K562 (cell line): ENCODE measurements around the gene ULK1. TPM values are rescaled to one million over a fixed set of nuclear protein-coding genes. Genes with fewer than 3 reads are reported as not detected.

Experiments
- ATAC-seq: fragments of 200-7000 bp; cut with Tn5 transposase; 3 replicates; pipeline ENCODE4 v1.9.1; 2020; ENCODE audit warnings: moderate library complexity
- BruUV-seq: library from RNA; stranded (reverse); fragments of 400-500 nt; replicated peaks from 2 replicates; lab custom pipeline; 2021; lab: Mats Ljungman, UMichigan
- CTCF ChIA-PET: fragments of 300-600 bp; formaldehyde crosslinking; extraction: SDS; loops from one replicate; lab custom pipeline; 2021; ENCODE audit warnings: low intra/inter-chr PET ratio; lab: Yijun Ruan, JAX
- POLR2A ChIA-PET: fragments of 300-600, 350-650 bp; sonication (Branson Sonifier 250); formaldehyde crosslinking; extraction: SDS; loops from one replicate; lab custom pipeline; 2021; ENCODE audit warnings: antibody characterized with exemption, inconsistent platforms; lab: Yijun Ruan, JAX
- DNase-seq, 4 experiments: peaks; one replicate each; pipeline versions ENCODE4 v3.0.0 to v3.0.0-alpha.2; 2011 to 2018; ENCODE audit warnings: low spot score in 3 of 4, mixed read lengths in 3 of 4; ENCODE audit errors: extremely low read depth in 1 of 4
- FAIRE-seq: peaks from 2 replicates; lab custom pipeline; 2011; peaks lifted over from hg19 to GRCh38; lab: Jason Lieb, UNC
- H2AFZ ChIP-seq: 2 replicates; pipeline ENCODE4 v1.6.0; 2011; ENCODE audit warnings: low read depth, low read length, control low read depth, inconsistent platforms
- H3K27ac ChIP-seq: fragments of 200-600 bp; 3 replicates; pipeline ENCODE4 v1.8.0; 2011; ENCODE audit warnings: low read depth, mild to moderate bottlenecking, control low read depth, inconsistent platforms, low read length, moderate library complexity, mixed read lengths; ENCODE audit errors: extremely low read depth
- H3K27me3 ChIP-seq, 2 experiments: fragments of 300-600 bp in 1 of 2; 2 replicates in 1 of 2; 3 replicates in 1 of 2; pipeline versions ENCODE4 v1.6.0 to v1.8.0; 2011; ENCODE audit warnings: inconsistent platforms in 2 of 2, low read length in 2 of 2, mild to moderate bottlenecking in 1 of 2, mixed read lengths in 1 of 2, moderate library complexity in 1 of 2; ENCODE audit not compliant: control insufficient read depth in 2 of 2, insufficient read depth in 2 of 2
- H3K36me3 ChIP-seq: fragments of 300-600 bp; 3 replicates; pipeline ENCODE4 v1.8.0; 2011; ENCODE audit warnings: mild to moderate bottlenecking, low read length, inconsistent platforms; ENCODE audit not compliant: control insufficient read depth, insufficient read depth
- H3K4me1 ChIP-seq, 2 experiments: fragments of 200-600 bp in 1 of 2; replicated peaks in 1 of 2; 2 replicates in 1 of 2; 3 replicates in 1 of 2; pipeline versions ENCODE4 v1.5.1 to v1.8.0; 2011; ENCODE audit warnings: inconsistent platforms in 2 of 2, low read length in 2 of 2, mild to moderate bottlenecking in 1 of 2, mixed read lengths in 1 of 2, moderate library complexity in 1 of 2; ENCODE audit not compliant: control insufficient read depth in 2 of 2, insufficient read depth in 2 of 2
- H3K4me2 ChIP-seq: 2 replicates; pipeline ENCODE4 v1.6.1; 2011; ENCODE audit warnings: low read length, control low read depth, inconsistent platforms, mixed read lengths; ENCODE audit not compliant: insufficient read depth
- H3K4me3 ChIP-seq: fragments of 200-600 bp; sonication (generic), shearing (Covaris generic); 2 replicates; pipeline ENCODE4 v1.5.1; 2016; ENCODE audit warnings: control low read depth, inconsistent platforms
- H3K79me2 ChIP-seq: fragments of 200-600 bp; 3 replicates; pipeline ENCODE4 v1.8.0; 2011; ENCODE audit warnings: low read length, inconsistent platforms; ENCODE audit not compliant: control insufficient read depth, insufficient read depth
- H3K9ac ChIP-seq, 2 experiments: 2 replicates each; pipeline versions ENCODE4 v1.6.0 to v1.6.1; 2011; ENCODE audit warnings: low read depth in 2 of 2, low read length in 2 of 2, control low read depth in 1 of 2, inconsistent platforms in 1 of 2, mild to moderate bottlenecking in 1 of 2, mixed read lengths in 1 of 2; ENCODE audit not compliant: insufficient read depth in 1 of 2
- H3K9me1 ChIP-seq: one replicate; pipeline ENCODE4 v1.6.0; 2011; ENCODE audit warnings: inconsistent platforms, mild to moderate bottlenecking, low read length, moderate library complexity; ENCODE audit not compliant: control insufficient read depth, insufficient read depth
- H3K9me3 ChIP-seq: replicated peaks from 2 replicates; pipeline ENCODE4 v1.5.1; 2011; ENCODE audit warnings: low read depth, low read length, inconsistent platforms; ENCODE audit not compliant: control insufficient read depth, insufficient read depth
- H4K20me1 ChIP-seq: replicated peaks from 2 replicates; pipeline ENCODE4 v1.6.1; 2011; ENCODE audit warnings: low read length, inconsistent platforms, mixed read lengths; ENCODE audit not compliant: control insufficient read depth, insufficient read depth
- ARID4B ChIP-seq: sonication (generic); formaldehyde crosslinking; IDR thresholded peaks from 2 replicates; pipeline ENCODE4 v1.8.0; 2022; ENCODE audit warnings: mild to moderate bottlenecking, missing genetic modification reagents
- HDAC6 ChIP-seq: IDR thresholded peaks from 2 replicates; pipeline ENCODE4 v1.6.1; 2012; ENCODE audit warnings: low read depth, mild to moderate bottlenecking, control low read depth, inconsistent platforms, low read length, moderate library complexity
- IRF1 ChIP-seq: sonication (generic); formaldehyde crosslinking; IDR thresholded peaks from 2 replicates; pipeline ENCODE4 v1.8.0; 2022; ENCODE audit warnings: missing genetic modification reagents, mild to moderate bottlenecking, borderline replicate concordance
- MTA2 ChIP-seq: fragments of 450-650 bp; IDR thresholded peaks from 2 replicates; pipeline ENCODE4 v1.6.1; 2016; ENCODE audit warnings: low read depth
- SPI1 ChIP-seq: IDR thresholded peaks from 2 replicates; pipeline ENCODE4 v1.6.1; 2011; ENCODE audit warnings: low read depth, low read length, control low read depth, borderline replicate concordance
- ZNF121 ChIP-seq: sonication (generic); formaldehyde crosslinking; conservative IDR thresholded peaks from 2 replicates; pipeline ENCODE4 v1.8.0; 2022; ENCODE audit warnings: missing genetic modification reagents
- ZNF232 ChIP-seq: sonication (generic); formaldehyde crosslinking; IDR thresholded peaks from 2 replicates; pipeline ENCODE4 v1.8.0; 2022; ENCODE audit warnings: mild to moderate bottlenecking, missing genetic modification reagents
- ZNF253 ChIP-seq: fragments of 250-450 bp; sonication (Bioruptor Pico); conservative IDR thresholded peaks from 2 replicates; pipeline ENCODE4 v1.6.1; 2021; ENCODE audit warnings: mild to moderate bottlenecking
- ZNF263 ChIP-seq: sonication (generic); formaldehyde crosslinking; IDR thresholded peaks from 2 replicates; pipeline ENCODE4 v1.8.0; 2022; ENCODE audit warnings: mild to moderate bottlenecking, missing genetic modification reagents, borderline replicate concordance
- ZNF444 ChIP-seq: fragments of 250-450 bp; sonication (Bioruptor Pico); IDR thresholded peaks from 2 replicates; pipeline ENCODE4 v1.4.0; 2020; ENCODE audit warnings: mild to moderate bottlenecking, moderate library complexity
- WGBS: fragments of 100-300 bp; shearing (Covaris generic); methylation state at CpG from one replicate; pipeline ENCODE4 v1.1.6; 2016; ENCODE audit warnings: low coverage, mixed read lengths; ENCODE audit not compliant: insufficient coverage; ENCODE audit errors: missing lambda C conversion rate; 5-methylcytosine and 5-hydroxymethylcytosine counted together
- in situ Hi-C: fragments of 300-500 bp; cut with MboI; formaldehyde crosslinking; loops from 4 replicates; pipeline ENCODE4 v1.15.0; 2018; ENCODE audit warnings: inconsistent platforms, mixed read lengths
- intact Hi-C: fragments of 100-400 bp; cut with micrococcal nuclease; formaldehyde crosslinking; loops from 2 replicates; pipeline ENCODE4 v1.14.2; 2022
- polyA plus RNA-seq, 8 experiments: library from polyadenylated mRNA; depleted of rRNA in 4 of 8; stranded (reverse) in 5 of 8; unstranded in 3 of 8; fragments of >200 nt; fragmentation: Nextera tagmentation in 2 of 8; fragmentation: Illumina TruSeq in 1 of 8; extraction: Ambion mirVana in 2 of 8; extraction: Trizol in 1 of 8; gene quantifications; 2 replicates each; pipeline versions ENCODE4 v1.2.1 to v1.2.3, GENCODE V29; 2011 to 2014; ENCODE audit warnings: inconsistent platforms in 1 of 8, missing spikeins in 1 of 8
- total RNA-seq, 7 experiments: library from RNA; depleted of rRNA in 6 of 7; stranded (reverse); fragments of >200 nt in 6 of 7; fragmentation: Illumina TruSeq in 2 of 7; extraction: Trizol in 2 of 7; gene quantifications; 2 replicates each; pipeline versions ENCODE4 v1.2.1 to v1.2.3, GENCODE V29; 2011 to 2021; ENCODE audit warnings: low replicate concordance in 1 of 7

The ULK1 gene
- total and polyA plus RNA-seq, 9 of the 15 experiments (the other 6 are each of a cell fraction or from before 2014, with no cell fraction given), result 0.15 to 29.4 (median 2.5) TPM

DNA sequence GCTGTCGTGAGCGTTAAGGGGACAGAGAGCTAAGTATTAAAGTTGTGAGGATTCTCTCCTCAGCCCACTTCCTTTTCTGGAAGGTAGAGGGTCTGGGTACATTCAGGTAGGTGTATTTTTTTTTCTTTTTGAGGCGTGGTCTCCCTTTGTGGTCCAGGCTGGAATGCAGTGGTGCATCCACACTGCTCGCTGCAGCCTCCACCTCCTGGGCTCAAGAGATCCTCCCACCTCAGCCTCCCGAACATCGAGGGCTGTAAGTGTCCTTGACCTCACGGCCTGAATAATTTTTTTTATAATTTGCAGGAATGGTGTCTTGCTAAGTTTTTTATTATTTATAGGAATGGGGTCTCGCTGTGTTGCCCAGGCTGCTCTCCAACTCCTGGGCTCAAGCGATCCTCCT lies 36.1 kb downstream of the ULK1 start:
- H3K4me1 ChIP-seq, result peaks cover 14 to 38% of the 10 kb centered on the region in 2 experiments; a peak in 4 of 5 replicates
- peak overlapping the region; percentile 90 for H3K4me2 ChIP-seq
- peaks cover 3% of the 10 kb centered on the region for H4K20me1 ChIP-seq
- no peaks in the 10 kb centered on the region for H3K27me3 ChIP-seq
- in situ Hi-C loops, result no loop called here
- H3K4me3 ChIP-seq, result peak overlapping the region; percentile 84
- FAIRE-seq (peak; percentile 29), ATAC-seq (no peak), DNase-seq (no peak)
- no peaks in the 10 kb centered on the region for H3K9me1 ChIP-seq
- ChIA-PET POLR2A (interaction anchor here (0.6 to 2.6 kb wide), 13 partner anchors 9 to 341 kb away, joined by 3 to 11 read pairs (median 4); no protein-coding TSS in a partner anchor), CTCF (no interaction called here)
- no peak overlapping the region for H2AFZ ChIP-seq
- peak overlapping the region; percentile 84 to 98 for H3K9ac ChIP-seq
- 37% methylated on average over 9 of the region's 9 CpGs for WGBS
- peaks cover 36% of the 10 kb centered on the region for H3K79me2 ChIP-seq
- intact Hi-C loops, result no loop called here
- no TSS peak for BruUV-seq
- H3K27ac ChIP-seq, result peak overlapping the region; percentile 97; the same call in 2 of the 3 replicates
- no peaks in the 10 kb centered on the region for H3K9me3 ChIP-seq
- TF ChIP-seq ARID4B (CRISPR knock-in tag), result peak; percentile 7
- no peak for TF ChIP-seq ZNF263 (CRISPR knock-in tag)
- no peak for TF ChIP-seq MTA2
- TF ChIP-seq ZNF444 (CRISPR knock-in tag), result no peak
- no peak for TF ChIP-seq HDAC6
- TF ChIP-seq ZNF253 (CRISPR knock-in tag), result no peak
- peak; percentile 39; the same call in 1 of the 2 replicates for TF ChIP-seq SPI1
- TF ChIP-seq IRF1, result no peak
- peak; percentile 39 for TF ChIP-seq ZNF121
- 0 out of 2 replicates have a peak, but pooled peaks have one; percentile 5 for TF ChIP-seq ZNF232 (CRISPR knock-in tag)
- peaks cover 51% of the 10 kb centered on the region for H3K36me3 ChIP-seq
